SK-N-SH (cell line): ENCODE data around the gene CHCHD5.
"Not testable (repeated sequence)": the region's sequence is repeated elsewhere in the genome, so short reads cannot be mapped to it uniquely, and the experiment has no call there.

Source experiments
- CHD2 ChIP-seq: fragments of 150-350 bp; IDR thresholded peaks from 2 replicates; pipeline ENCODE4 v1.6.1; 2018; ENCODE audit warnings: low read length; ENCODE audit not compliant: partially characterized antibody
- EP300 ChIP-seq, 2 experiments: IDR thresholded peaks; 2 replicates each; pipeline versions ENCODE4 v1.4.0 to v1.6.1; 2012; ENCODE audit warnings: borderline replicate concordance in 1 of 2, low read depth in 1 of 2, low read length in 1 of 2
- MEF2A ChIP-seq: IDR thresholded peaks from 2 replicates; pipeline ENCODE4 v1.4.0; 2012; ENCODE audit warnings: low read depth, borderline replicate concordance
- NFIC ChIP-seq: IDR thresholded peaks from 2 replicates; pipeline ENCODE4 v1.4.0; 2012; ENCODE audit warnings: borderline replicate concordance
- NRF1 ChIP-seq: IDR thresholded peaks from 2 replicates; pipeline ENCODE4 v1.6.1; 2012; ENCODE audit warnings: low read depth, mild to moderate bottlenecking, low read length
- PBX3 ChIP-seq: IDR thresholded peaks from 2 replicates; pipeline ENCODE4; 2012
- POLR2AphosphoS5 ChIP-seq: IDR thresholded peaks from 2 replicates; pipeline ENCODE4 v1.6.1; 2012; ENCODE audit warnings: low read depth, low read length
- REST ChIP-seq: IDR thresholded peaks from 2 replicates; pipeline ENCODE4 v1.6.1; 2012; ENCODE audit warnings: mild to moderate bottlenecking, low read depth, low read length, moderate library complexity
- TAF1 ChIP-seq: IDR thresholded peaks from 2 replicates; pipeline ENCODE4 v1.6.1; 2012; ENCODE audit warnings: low read depth, mild to moderate bottlenecking, low read length, moderate library complexity, borderline replicate concordance
- YY1 ChIP-seq: IDR thresholded peaks from 2 replicates; pipeline ENCODE4 v1.4.0; 2012; ENCODE audit warnings: low read depth, mild to moderate bottlenecking
- TF ChIP-seq, protein P1 (sequence below): IDR thresholded peaks from 2 replicates; pipeline ENCODE4 v1.4.0; 2012; ENCODE audit warnings: low read depth, borderline replicate concordance
- TF ChIP-seq, protein P2 (sequence below): fragments of 200-600 bp; sonication (generic); IDR thresholded peaks from 2 replicates; pipeline ENCODE4 v1.6.1; 2017; ENCODE audit warnings: antibody characterized with exemption, mild to moderate bottlenecking, moderate library complexity

- TF ChIP-seq POLR2AphosphoS5; YY1; REST; NFIC; NRF1; EP300 (IDR thresholded peaks at IDR 0.05; ENCODE audit: borderline replicate concordance in 1 of 2, low read depth in 1 of 2, low read length in 1 of 2); PBX3; TAF1; MEF2A; CHD2: not testable (repeated sequence)
- TF ChIP-seq, protein P1, sequence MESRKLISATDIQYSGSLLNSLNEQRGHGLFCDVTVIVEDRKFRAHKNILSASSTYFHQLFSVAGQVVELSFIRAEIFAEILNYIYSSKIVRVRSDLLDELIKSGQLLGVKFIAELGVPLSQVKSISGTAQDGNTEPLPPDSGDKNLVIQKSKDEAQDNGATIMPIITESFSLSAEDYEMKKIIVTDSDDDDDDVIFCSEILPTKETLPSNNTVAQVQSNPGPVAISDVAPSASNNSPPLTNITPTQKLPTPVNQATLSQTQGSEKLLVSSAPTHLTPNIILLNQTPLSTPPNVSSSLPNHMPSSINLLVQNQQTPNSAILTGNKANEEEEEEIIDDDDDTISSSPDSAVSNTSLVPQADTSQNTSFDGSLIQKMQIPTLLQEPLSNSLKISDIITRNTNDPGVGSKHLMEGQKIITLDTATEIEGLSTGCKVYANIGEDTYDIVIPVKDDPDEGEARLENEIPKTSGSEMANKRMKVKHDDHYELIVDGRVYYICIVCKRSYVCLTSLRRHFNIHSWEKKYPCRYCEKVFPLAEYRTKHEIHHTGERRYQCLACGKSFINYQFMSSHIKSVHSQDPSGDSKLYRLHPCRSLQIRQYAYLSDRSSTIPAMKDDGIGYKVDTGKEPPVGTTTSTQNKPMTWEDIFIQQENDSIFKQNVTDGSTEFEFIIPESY: not testable (repeated sequence)
- TF ChIP-seq, protein P2, sequence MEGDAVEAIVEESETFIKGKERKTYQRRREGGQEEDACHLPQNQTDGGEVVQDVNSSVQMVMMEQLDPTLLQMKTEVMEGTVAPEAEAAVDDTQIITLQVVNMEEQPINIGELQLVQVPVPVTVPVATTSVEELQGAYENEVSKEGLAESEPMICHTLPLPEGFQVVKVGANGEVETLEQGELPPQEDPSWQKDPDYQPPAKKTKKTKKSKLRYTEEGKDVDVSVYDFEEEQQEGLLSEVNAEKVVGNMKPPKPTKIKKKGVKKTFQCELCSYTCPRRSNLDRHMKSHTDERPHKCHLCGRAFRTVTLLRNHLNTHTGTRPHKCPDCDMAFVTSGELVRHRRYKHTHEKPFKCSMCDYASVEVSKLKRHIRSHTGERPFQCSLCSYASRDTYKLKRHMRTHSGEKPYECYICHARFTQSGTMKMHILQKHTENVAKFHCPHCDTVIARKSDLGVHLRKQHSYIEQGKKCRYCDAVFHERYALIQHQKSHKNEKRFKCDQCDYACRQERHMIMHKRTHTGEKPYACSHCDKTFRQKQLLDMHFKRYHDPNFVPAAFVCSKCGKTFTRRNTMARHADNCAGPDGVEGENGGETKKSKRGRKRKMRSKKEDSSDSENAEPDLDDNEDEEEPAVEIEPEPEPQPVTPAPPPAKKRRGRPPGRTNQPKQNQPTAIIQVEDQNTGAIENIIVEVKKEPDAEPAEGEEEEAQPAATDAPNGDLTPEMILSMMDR: not testable (repeated sequence)
Measured at GRCh38 chr2:112536665-112537064, 47.7 kb upstream of the CHCHD5 start.
